Stimulated activated CD8-positive, alpha-beta memory T cell treated with anti-CD3 and anti-CD28 coated beads, Interleukin-12 subunit alpha, Interleukin-12 subunit beta, amount 100 ng/mL, for 24 hours (primary cell): ENCODE data around the gene AGPAT1.

ENCODE experiments used
- DNase-seq: peaks from one replicate; pipeline ENCODE4 v3.0.0-alpha.2; 2020; ENCODE audit errors: extremely low read depth

The AGPAT1 gene

GRCh38 chr6:32168807-32169591, 6.9 kb downstream of the AGPAT1 start:
- no peak for DNase-seq

GRCh38 chr6:32168350-32168749, 7.5 kb downstream of the AGPAT1 start:
- DNase-seq: no peak

GRCh38 chr6:32167761-32168262, 8.1 kb downstream of the AGPAT1 start:
- no peak for DNase-seq

- no peak for DNase-seq
Observed at GRCh38 chr6:32167154-32167760, 8.6 kb downstream of the AGPAT1 start.

- no peak for DNase-seq
Observed at GRCh38 chr6:32166411-32167061, 9.3 kb downstream of the AGPAT1 start.

- DNase-seq: no peak
Observed at GRCh38 chr6:32164295-32164694, 11.6 kb downstream of the AGPAT1 start, which contains the start of gene EGFL8. TSS of gene EGFL8 (plus strand) at chr6:32164595. CDS start at chr6:32166166, 1,571 bp downstream.

- no peak for DNase-seq
Observed at GRCh38 chr6:32163559-32164258, 12.2 kb downstream of the AGPAT1 start.

- DNase-seq: no peak
Observed at GRCh38 chr6:32158052-32158451, 17.8 kb downstream of the AGPAT1 start.

- DNase-seq: no peak
Observed at GRCh38 chr6:32156891-32157290, 19.0 kb downstream of the AGPAT1 start.

- DNase-seq: no peak
Observed at GRCh38 chr6:32154514-32155161, 21.2 kb downstream of the AGPAT1 start.

GRCh38 chr6:32153564-32154513, 22.0 kb downstream of the AGPAT1 start, which contains the start of gene PPT2:
TSS of gene PPT2 (plus strand) at chr6:32154141. CDS start at chr6:32154595, 454 bp downstream.
- peak; percentile 67 for DNase-seq

GRCh38 chr6:32152769-32153563, 22.9 kb downstream of the AGPAT1 start:
- DNase-seq: no peak

- DNase-seq: no peak
Observed at GRCh38 chr6:32151863-32152768, 23.8 kb downstream of the AGPAT1 start, which contains the start of gene PRRT1. TSS of gene PRRT1 (minus strand) at chr6:32151939. CDS start at chr6:32151827, 112 bp downstream.

GRCh38 chr6:32151181-32151862, 24.6 kb downstream of the AGPAT1 start:
- no peak for DNase-seq

- no peak for DNase-seq
Observed at GRCh38 chr6:32149932-32150870, 25.7 kb downstream of the AGPAT1 start.

GRCh38 chr6:32149092-32149755, 26.7 kb downstream of the AGPAT1 start:
- no peak for DNase-seq
